HEK293 (cell line): ENCODE data around the gene FAM117B.

Experiments used
- CTCF ChIA-PET: fragments of 350-600 bp; formaldehyde crosslinking; extraction: SDS; loops from one replicate; lab custom pipeline; 2021; ENCODE audit warnings: antibody characterized with exemption; lab: Yijun Ruan, JAX
- POLR2A ChIA-PET: fragments of 300-600 bp; formaldehyde crosslinking; extraction: SDS; loops from one replicate; lab custom pipeline; 2020; ENCODE audit warnings: antibody characterized with exemption, inconsistent platforms; lab: Yijun Ruan, JAX
- H3K27ac ChIP-seq: fragments of 200-500 bp; sonication (Bioruptor generic); 2 replicates; pipeline ENCODE4 v1.5.1; 2014; ENCODE audit warnings: low read depth, low read length, control low read depth, inconsistent platforms; ENCODE audit errors: extremely low read depth
- H3K36me3 ChIP-seq, 2 experiments: fragments of 200-500 bp in 1 of 2; sonication (Bioruptor generic) in 1 of 2; 1 replicate in 1 of 2; 2 replicates in 1 of 2; pipeline ENCODE4 v1.5.1; 2014 to 2017; ENCODE audit warnings: inconsistent platforms in 2 of 2, low read length in 2 of 2; ENCODE audit not compliant: control insufficient read depth in 2 of 2, insufficient read depth in 1 of 2
- H3K4me1 ChIP-seq: fragments of 200-500 bp; sonication (Bioruptor generic); 2 replicates; pipeline ENCODE4 v1.5.1; 2014; ENCODE audit warnings: mild to moderate bottlenecking, low read length, inconsistent platforms; ENCODE audit not compliant: control insufficient read depth, insufficient read depth
- H3K4me3 ChIP-seq: 2 replicates; pipeline ENCODE4 v1.5.1; 2011; ENCODE audit warnings: low read depth, mild to moderate bottlenecking, control low read depth, low read length, moderate library complexity
- H3K9me3 ChIP-seq: fragments of 200-500 bp; sonication (Bioruptor generic); 2 replicates; pipeline ENCODE4 v1.5.1; 2014; ENCODE audit warnings: low read depth, low read length, inconsistent platforms; ENCODE audit not compliant: control insufficient read depth, insufficient read depth
- MZF1 ChIP-seq: fragments of 450-650 bp; formaldehyde crosslinking; IDR thresholded peaks from 2 replicates; pipeline ENCODE4 v1.5.1; 2017; ENCODE audit warnings: missing biosample characterization, missing genetic modification characterization, borderline replicate concordance
- SP2 ChIP-seq: fragments of 450-650 bp; formaldehyde crosslinking; IDR thresholded peaks from 2 replicates; pipeline ENCODE4 v1.5.1; 2016; ENCODE audit warnings: missing biosample characterization, missing genetic modification characterization
- ZBTB21 ChIP-seq: fragments of 450-650 bp; formaldehyde crosslinking; IDR thresholded peaks from 2 replicates; pipeline ENCODE4 v1.5.1; 2017; ENCODE audit warnings: missing biosample characterization, missing genetic modification characterization
- ZBTB7A ChIP-seq: fragments of 450-650 bp; formaldehyde crosslinking; IDR thresholded peaks from 2 replicates; pipeline ENCODE4 v1.5.1; 2016; ENCODE audit warnings: low read depth, missing biosample characterization, missing genetic modification characterization
- ZFP69B ChIP-seq: fragments of 450-650 bp; formaldehyde crosslinking; IDR thresholded peaks from 2 replicates; pipeline ENCODE4 v1.5.1; 2016; ENCODE audit warnings: missing biosample characterization, missing genetic modification characterization
- ZNF112 ChIP-seq: fragments of 450-650 bp; formaldehyde crosslinking; IDR thresholded peaks from 2 replicates; pipeline ENCODE4 v1.5.0; 2017; ENCODE audit warnings: missing biosample characterization, missing genetic modification characterization
- ZNF121 ChIP-seq: fragments of 450-650 bp; formaldehyde crosslinking; IDR thresholded peaks from 2 replicates; pipeline ENCODE4 v1.5.1; 2016; ENCODE audit warnings: missing biosample characterization, missing genetic modification characterization
- ZNF138 ChIP-seq: fragments of 450-650 bp; formaldehyde crosslinking; IDR thresholded peaks from 2 replicates; pipeline ENCODE4 v1.5.1; 2016; ENCODE audit warnings: missing biosample characterization, missing genetic modification characterization, borderline replicate concordance
- ZNF146 ChIP-seq: fragments of 450-650 bp; formaldehyde crosslinking; IDR thresholded peaks from 2 replicates; pipeline ENCODE4 v1.5.1; 2016; ENCODE audit warnings: missing biosample characterization, missing genetic modification characterization
- ZNF157 ChIP-seq: fragments of 450-650 bp; formaldehyde crosslinking; IDR thresholded peaks from 2 replicates; pipeline ENCODE4 v1.5.1; 2016; ENCODE audit warnings: missing biosample characterization, missing genetic modification characterization
- ZNF174 ChIP-seq: fragments of 450-650 bp; formaldehyde crosslinking; IDR thresholded peaks from 2 replicates; pipeline ENCODE4 v1.5.0; 2017; ENCODE audit warnings: missing biosample characterization, mild to moderate bottlenecking, missing genetic modification characterization
- ZNF501 ChIP-seq: fragments of 450-650 bp; formaldehyde crosslinking; IDR thresholded peaks from 2 replicates; pipeline ENCODE4 v1.5.1; 2016; ENCODE audit warnings: missing biosample characterization, missing genetic modification characterization
- ZNF560 ChIP-seq: fragments of 450-650 bp; formaldehyde crosslinking; IDR thresholded peaks from 2 replicates; pipeline ENCODE4 v1.5.1; 2017; ENCODE audit warnings: missing biosample characterization, missing genetic modification characterization, borderline replicate concordance
- ZNF629 ChIP-seq: fragments of 450-650 bp; formaldehyde crosslinking; IDR thresholded peaks from 2 replicates; pipeline ENCODE4 v1.5.1; 2017; ENCODE audit warnings: missing biosample characterization, missing genetic modification characterization
- ZNF670 ChIP-seq: fragments of 450-650 bp; formaldehyde crosslinking; IDR thresholded peaks from 2 replicates; pipeline ENCODE4 v1.5.1; 2016; ENCODE audit warnings: missing biosample characterization, missing genetic modification characterization, low read depth
- ZNF768 ChIP-seq: fragments of 450-650 bp; formaldehyde crosslinking; IDR thresholded peaks from 2 replicates; pipeline ENCODE4 v1.5.1; 2018; ENCODE audit warnings: missing biosample characterization, mild to moderate bottlenecking, missing genetic modification characterization
- TF ChIP-seq, protein P1 (sequence below): fragments of 450-650 bp; formaldehyde crosslinking; IDR thresholded peaks from 2 replicates; pipeline ENCODE4 v1.5.1; 2016; ENCODE audit warnings: missing biosample characterization, missing genetic modification characterization
- TF ChIP-seq, protein P2 (sequence below): fragments of 450-650 bp; formaldehyde crosslinking; conservative IDR thresholded peaks from 2 replicates; pipeline ENCODE4 v1.5.1; 2016; ENCODE audit warnings: low read depth, missing biosample characterization, missing genetic modification characterization
- TF ChIP-seq, protein P3 (sequence below): fragments of 450-650 bp; formaldehyde crosslinking; IDR thresholded peaks from 2 replicates; pipeline ENCODE4 v1.5.1; 2016; ENCODE audit warnings: missing biosample characterization, missing genetic modification characterization
- TF ChIP-seq, protein P4 (sequence below): fragments of 450-650 bp; formaldehyde crosslinking; IDR thresholded peaks from 2 replicates; pipeline ENCODE4 v1.5.1; 2017; ENCODE audit warnings: missing biosample characterization, mild to moderate bottlenecking, missing genetic modification characterization, moderate library complexity
- TF ChIP-seq, protein P5 (sequence below): fragments of 450-650 bp; formaldehyde crosslinking; optimal IDR thresholded peaks from 2 replicates; pipeline ENCODE3; 2016; ENCODE audit warnings: missing biosample characterization, mild to moderate bottlenecking, missing genetic modification characterization

Gene FAM117B

DNA sequence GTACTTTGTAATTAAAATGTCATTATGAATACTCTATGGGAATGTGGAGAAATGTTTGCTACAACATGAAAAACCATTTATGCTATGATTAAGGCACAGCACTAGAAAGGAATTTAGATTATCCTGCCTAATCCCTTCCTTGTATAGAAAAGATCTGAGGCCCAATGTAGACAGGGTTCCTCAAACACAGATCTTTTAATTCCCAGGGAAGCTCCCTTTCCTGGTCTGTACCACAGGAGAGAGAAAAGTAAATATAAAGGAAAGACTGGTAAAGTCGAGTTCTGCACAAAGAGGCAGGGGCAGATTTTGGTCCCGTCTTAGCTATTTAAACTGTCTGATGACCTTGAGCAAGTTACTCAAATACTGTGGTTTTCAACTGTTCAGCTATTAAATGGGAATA is 152.1 kb downstream of the FAM117B start:
- Histone ChIP-seq H3K4me3 (no peak overlapping the region), H3K36me3 (peaks cover 0 to 20% of the 10 kb centered on the region in 2 experiments; a peak in 2 of 3 replicates), H3K4me1 (no peaks in the 10 kb centered on the region), H3K9me3 (no peaks in the 10 kb centered on the region), H3K27ac (no peak overlapping the region)
- POLR2A ChIA-PET, result no interaction called here
- CTCF ChIA-PET, result interaction anchor here (0.6 kb wide), 1 partner anchor 198 kb away, joined by 3 read pairs; no protein-coding TSS in a partner anchor
- TF ChIP-seq ZNF121 (no peak), ZNF629 (tag by site-specific recombination) (no peak), ZNF138 (tag by site-specific recombination) (no peak), ZFP69B (tag by site-specific recombination) (no peak), ZNF174 (tag by site-specific recombination) (no peak), SP2 (no peak), ZNF670 (tag by site-specific recombination) (no peak), ZNF157 (tag by site-specific recombination) (no peak)
- TF ChIP-seq, protein P1, sequence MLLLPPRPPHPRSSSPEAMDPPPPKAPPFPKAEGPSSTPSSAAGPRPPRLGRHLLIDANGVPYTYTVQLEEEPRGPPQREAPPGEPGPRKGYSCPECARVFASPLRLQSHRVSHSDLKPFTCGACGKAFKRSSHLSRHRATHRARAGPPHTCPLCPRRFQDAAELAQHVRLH (tag by site-specific recombination), result no peak
- TF ChIP-seq, protein P2, sequence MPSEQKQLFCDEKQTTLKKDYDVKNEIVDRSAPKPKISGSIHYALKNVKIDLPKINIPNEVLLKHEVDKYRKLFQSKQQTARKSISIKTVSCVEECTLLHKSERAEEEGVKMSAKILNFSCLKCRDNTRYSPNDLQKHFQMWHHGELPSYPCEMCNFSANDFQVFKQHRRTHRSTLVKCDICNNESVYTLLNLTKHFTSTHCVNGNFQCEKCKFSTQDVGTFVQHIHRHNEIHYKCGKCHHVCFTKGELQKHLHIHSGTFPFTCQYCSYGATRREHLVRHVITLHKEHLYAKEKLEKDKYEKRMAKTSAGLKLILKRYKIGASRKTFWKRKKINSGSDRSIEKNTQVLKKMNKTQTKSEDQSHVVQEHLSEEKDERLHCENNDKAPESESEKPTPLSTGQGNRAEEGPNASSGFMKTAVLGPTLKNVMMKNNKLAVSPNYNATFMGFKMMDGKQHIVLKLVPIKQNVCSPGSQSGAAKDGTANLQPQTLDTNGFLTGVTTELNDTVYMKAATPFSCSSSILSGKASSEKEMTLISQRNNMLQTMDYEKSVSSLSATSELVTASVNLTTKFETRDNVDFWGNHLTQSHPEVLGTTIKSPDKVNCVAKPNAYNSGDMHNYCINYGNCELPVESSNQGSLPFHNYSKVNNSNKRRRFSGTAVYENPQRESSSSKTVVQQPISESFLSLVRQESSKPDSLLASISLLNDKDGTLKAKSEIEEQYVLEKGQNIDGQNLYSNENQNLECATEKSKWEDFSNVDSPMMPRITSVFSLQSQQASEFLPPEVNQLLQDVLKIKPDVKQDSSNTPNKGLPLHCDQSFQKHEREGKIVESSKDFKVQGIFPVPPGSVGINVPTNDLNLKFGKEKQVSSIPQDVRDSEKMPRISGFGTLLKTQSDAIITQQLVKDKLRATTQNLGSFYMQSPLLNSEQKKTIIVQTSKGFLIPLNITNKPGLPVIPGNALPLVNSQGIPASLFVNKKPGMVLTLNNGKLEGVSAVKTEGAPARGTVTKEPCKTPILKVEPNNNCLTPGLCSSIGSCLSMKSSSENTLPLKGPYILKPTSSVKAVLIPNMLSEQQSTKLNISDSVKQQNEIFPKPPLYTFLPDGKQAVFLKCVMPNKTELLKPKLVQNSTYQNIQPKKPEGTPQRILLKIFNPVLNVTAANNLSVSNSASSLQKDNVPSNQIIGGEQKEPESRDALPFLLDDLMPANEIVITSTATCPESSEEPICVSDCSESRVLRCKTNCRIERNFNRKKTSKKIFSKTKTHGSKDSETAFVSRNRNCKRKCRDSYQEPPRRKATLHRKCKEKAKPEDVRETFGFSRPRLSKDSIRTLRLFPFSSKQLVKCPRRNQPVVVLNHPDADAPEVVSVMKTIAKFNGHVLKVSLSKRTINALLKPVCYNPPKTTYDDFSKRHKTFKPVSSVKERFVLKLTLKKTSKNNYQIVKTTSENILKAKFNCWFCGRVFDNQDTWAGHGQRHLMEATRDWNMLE, result no peak
- TF ChIP-seq, protein P3, sequence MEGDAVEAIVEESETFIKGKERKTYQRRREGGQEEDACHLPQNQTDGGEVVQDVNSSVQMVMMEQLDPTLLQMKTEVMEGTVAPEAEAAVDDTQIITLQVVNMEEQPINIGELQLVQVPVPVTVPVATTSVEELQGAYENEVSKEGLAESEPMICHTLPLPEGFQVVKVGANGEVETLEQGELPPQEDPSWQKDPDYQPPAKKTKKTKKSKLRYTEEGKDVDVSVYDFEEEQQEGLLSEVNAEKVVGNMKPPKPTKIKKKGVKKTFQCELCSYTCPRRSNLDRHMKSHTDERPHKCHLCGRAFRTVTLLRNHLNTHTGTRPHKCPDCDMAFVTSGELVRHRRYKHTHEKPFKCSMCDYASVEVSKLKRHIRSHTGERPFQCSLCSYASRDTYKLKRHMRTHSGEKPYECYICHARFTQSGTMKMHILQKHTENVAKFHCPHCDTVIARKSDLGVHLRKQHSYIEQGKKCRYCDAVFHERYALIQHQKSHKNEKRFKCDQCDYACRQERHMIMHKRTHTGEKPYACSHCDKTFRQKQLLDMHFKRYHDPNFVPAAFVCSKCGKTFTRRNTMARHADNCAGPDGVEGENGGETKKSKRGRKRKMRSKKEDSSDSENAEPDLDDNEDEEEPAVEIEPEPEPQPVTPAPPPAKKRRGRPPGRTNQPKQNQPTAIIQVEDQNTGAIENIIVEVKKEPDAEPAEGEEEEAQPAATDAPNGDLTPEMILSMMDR (tag by site-specific recombination), result no peak

DNA sequence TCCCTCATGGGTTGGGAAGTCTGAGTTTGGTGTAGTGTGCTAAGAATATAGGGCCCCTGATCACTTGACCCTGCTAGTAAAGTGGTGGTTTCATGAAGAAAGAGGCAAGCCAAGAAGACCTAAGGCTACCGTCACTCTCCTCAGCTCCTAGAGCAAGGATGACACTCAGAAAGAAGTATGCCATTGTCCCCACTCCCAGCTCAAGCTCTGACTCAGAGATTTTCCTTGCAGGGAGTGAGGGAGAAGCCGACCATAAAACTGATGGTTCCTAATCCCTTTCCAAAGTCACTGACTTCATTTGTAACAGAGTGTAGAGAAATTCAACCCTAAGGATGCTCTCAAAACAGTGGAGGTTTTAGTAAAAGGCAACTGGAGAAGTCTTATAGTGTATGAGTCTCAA is 155.9 kb downstream of the FAM117B start:
- ChIA-PET POLR2A (interaction anchor here (0.7 kb wide), 1 partner anchor 12 kb away, joined by 3 read pairs; no protein-coding TSS in a partner anchor), CTCF (no interaction called here)
- H3K4me1 ChIP-seq, result no peaks in the 10 kb centered on the region
- TF ChIP-seq ZBTB21 (tag by site-specific recombination), result no peak
- no peak for TF ChIP-seq MZF1 (tag by site-specific recombination)
- TF ChIP-seq ZNF146 (tag by site-specific recombination), result no peak
- no peak for TF ChIP-seq ZBTB7A (tag by site-specific recombination)
- no peak for TF ChIP-seq ZNF768 (tag by site-specific recombination)
- no peak overlapping the region for H3K27ac ChIP-seq
- H3K36me3 ChIP-seq, result peaks cover 0 to 13% of the 10 kb centered on the region in 2 experiments
- H3K9me3 ChIP-seq, result no peaks in the 10 kb centered on the region
- no peak overlapping the region for H3K4me3 ChIP-seq

DNA sequence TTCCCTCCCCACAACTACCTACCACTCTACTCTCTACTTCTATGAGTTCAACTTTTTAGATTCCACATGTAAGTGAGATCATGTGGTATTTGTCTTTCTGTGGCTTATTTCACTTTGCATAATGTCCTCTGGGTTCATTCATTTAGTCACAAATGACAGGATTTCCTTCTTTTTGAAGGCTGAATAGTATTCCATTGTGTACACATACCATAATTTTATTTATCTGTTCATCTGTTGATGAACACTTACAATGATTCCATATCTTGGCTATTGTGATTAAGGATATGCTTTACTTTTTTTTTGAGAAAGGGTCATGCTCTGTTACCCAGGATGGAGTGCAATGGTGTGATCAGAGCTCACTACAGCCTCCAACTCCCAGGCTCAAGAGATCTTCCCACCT is 163.2 kb downstream of the FAM117B start:
- Histone ChIP-seq H3K4me3 (no peak overlapping the region), H3K9me3 (no peaks in the 10 kb centered on the region), H3K36me3 (peaks cover 0 to 3% of the 10 kb centered on the region in 2 experiments; a peak in 2 of 3 replicates), H3K27ac (no peak overlapping the region), H3K4me1 (no peaks in the 10 kb centered on the region)
- POLR2A ChIA-PET, result no interaction called here
- TF ChIP-seq, protein P4, sequence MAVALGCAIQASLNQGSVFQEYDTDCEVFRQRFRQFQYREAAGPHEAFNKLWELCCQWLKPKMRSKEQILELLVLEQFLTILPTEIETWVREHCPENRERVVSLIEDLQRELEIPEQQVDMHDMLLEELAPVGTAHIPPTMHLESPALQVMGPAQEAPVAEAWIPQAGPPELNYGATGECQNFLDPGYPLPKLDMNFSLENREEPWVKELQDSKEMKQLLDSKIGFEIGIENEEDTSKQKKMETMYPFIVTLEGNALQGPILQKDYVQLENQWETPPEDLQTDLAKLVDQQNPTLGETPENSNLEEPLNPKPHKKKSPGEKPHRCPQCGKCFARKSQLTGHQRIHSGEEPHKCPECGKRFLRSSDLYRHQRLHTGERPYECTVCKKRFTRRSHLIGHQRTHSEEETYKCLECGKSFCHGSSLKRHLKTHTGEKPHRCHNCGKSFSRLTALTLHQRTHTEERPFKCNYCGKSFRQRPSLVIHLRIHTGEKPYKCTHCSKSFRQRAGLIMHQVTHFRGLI (tag by site-specific recombination), result no peak
- TF ChIP-seq ZNF112 (tag by site-specific recombination) (no peak), ZNF560 (no peak), ZNF146 (tag by site-specific recombination) (peak; percentile 52; the same call in 1 of the 2 replicates), ZNF501 (tag by site-specific recombination) (no peak)
- TF ChIP-seq, protein P5, sequence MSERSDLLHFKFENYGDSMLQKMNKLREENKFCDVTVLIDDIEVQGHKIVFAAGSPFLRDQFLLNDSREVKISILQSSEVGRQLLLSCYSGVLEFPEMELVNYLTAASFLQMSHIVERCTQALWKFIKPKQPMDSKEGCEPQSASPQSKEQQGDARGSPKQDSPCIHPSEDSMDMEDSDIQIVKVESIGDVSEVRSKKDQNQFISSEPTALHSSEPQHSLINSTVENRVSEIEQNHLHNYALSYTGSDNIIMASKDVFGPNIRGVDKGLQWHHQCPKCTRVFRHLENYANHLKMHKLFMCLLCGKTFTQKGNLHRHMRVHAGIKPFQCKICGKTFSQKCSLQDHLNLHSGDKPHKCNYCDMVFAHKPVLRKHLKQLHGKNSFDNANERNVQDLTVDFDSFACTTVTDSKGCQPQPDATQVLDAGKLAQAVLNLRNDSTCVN (tag by site-specific recombination), result no peak
- CTCF ChIA-PET, result interaction anchor here (0.6 kb wide), 1 partner anchor 710 kb away, joined by 3 read pairs; no protein-coding TSS in a partner anchor
